K562 (cell line): ENCODE measurements around the gene ABI3BP. TPM values are rescaled to one million over a fixed set of nuclear protein-coding genes. Genes with fewer than 3 reads are reported as not detected.

Source experiments
- ATAC-seq: fragments of 200-7000 bp; cut with Tn5 transposase; 3 replicates; pipeline ENCODE4 v1.9.1; 2020; ENCODE audit warnings: moderate library complexity
- BruUV-seq: library from RNA; stranded (reverse); fragments of 400-500 nt; replicated peaks from 2 replicates; lab custom pipeline; 2021; lab: Mats Ljungman, UMichigan
- CTCF ChIA-PET: fragments of 300-600 bp; formaldehyde crosslinking; extraction: SDS; loops from one replicate; lab custom pipeline; 2021; ENCODE audit warnings: low intra/inter-chr PET ratio; lab: Yijun Ruan, JAX
- POLR2A ChIA-PET: fragments of 300-600, 350-650 bp; sonication (Branson Sonifier 250); formaldehyde crosslinking; extraction: SDS; loops from one replicate; lab custom pipeline; 2021; ENCODE audit warnings: antibody characterized with exemption, inconsistent platforms; lab: Yijun Ruan, JAX
- DNase-seq, 4 experiments: peaks; one replicate each; pipeline versions ENCODE4 v3.0.0 to v3.0.0-alpha.2; 2011 to 2018; ENCODE audit warnings: low spot score in 3 of 4, mixed read lengths in 3 of 4; ENCODE audit errors: extremely low read depth in 1 of 4
- FAIRE-seq: peaks from 2 replicates; lab custom pipeline; 2011; peaks lifted over from hg19 to GRCh38; lab: Jason Lieb, UNC
- H2AFZ ChIP-seq: 2 replicates; pipeline ENCODE4 v1.6.0; 2011; ENCODE audit warnings: low read depth, low read length, control low read depth, inconsistent platforms
- H3K27ac ChIP-seq: fragments of 200-600 bp; 3 replicates; pipeline ENCODE4 v1.8.0; 2011; ENCODE audit warnings: low read depth, mild to moderate bottlenecking, control low read depth, inconsistent platforms, low read length, moderate library complexity, mixed read lengths; ENCODE audit errors: extremely low read depth
- H3K27me3 ChIP-seq, 2 experiments: fragments of 300-600 bp in 1 of 2; 2 replicates in 1 of 2; 3 replicates in 1 of 2; pipeline versions ENCODE4 v1.6.0 to v1.8.0; 2011; ENCODE audit warnings: inconsistent platforms in 2 of 2, low read length in 2 of 2, mild to moderate bottlenecking in 1 of 2, mixed read lengths in 1 of 2, moderate library complexity in 1 of 2; ENCODE audit not compliant: control insufficient read depth in 2 of 2, insufficient read depth in 2 of 2
- H3K36me3 ChIP-seq: fragments of 300-600 bp; 3 replicates; pipeline ENCODE4 v1.8.0; 2011; ENCODE audit warnings: mild to moderate bottlenecking, low read length, inconsistent platforms; ENCODE audit not compliant: control insufficient read depth, insufficient read depth
- H3K4me1 ChIP-seq, 2 experiments: fragments of 200-600 bp in 1 of 2; replicated peaks in 1 of 2; 2 replicates in 1 of 2; 3 replicates in 1 of 2; pipeline versions ENCODE4 v1.5.1 to v1.8.0; 2011; ENCODE audit warnings: inconsistent platforms in 2 of 2, low read length in 2 of 2, mild to moderate bottlenecking in 1 of 2, mixed read lengths in 1 of 2, moderate library complexity in 1 of 2; ENCODE audit not compliant: control insufficient read depth in 2 of 2, insufficient read depth in 2 of 2
- H3K4me2 ChIP-seq: 2 replicates; pipeline ENCODE4 v1.6.1; 2011; ENCODE audit warnings: low read length, control low read depth, inconsistent platforms, mixed read lengths; ENCODE audit not compliant: insufficient read depth
- H3K4me3 ChIP-seq: fragments of 200-600 bp; sonication (generic), shearing (Covaris generic); 2 replicates; pipeline ENCODE4 v1.5.1; 2016; ENCODE audit warnings: control low read depth, inconsistent platforms
- H3K79me2 ChIP-seq: fragments of 200-600 bp; 3 replicates; pipeline ENCODE4 v1.8.0; 2011; ENCODE audit warnings: low read length, inconsistent platforms; ENCODE audit not compliant: control insufficient read depth, insufficient read depth
- H3K9ac ChIP-seq, 2 experiments: 2 replicates each; pipeline versions ENCODE4 v1.6.0 to v1.6.1; 2011; ENCODE audit warnings: low read depth in 2 of 2, low read length in 2 of 2, control low read depth in 1 of 2, inconsistent platforms in 1 of 2, mild to moderate bottlenecking in 1 of 2, mixed read lengths in 1 of 2; ENCODE audit not compliant: insufficient read depth in 1 of 2
- H3K9me1 ChIP-seq: one replicate; pipeline ENCODE4 v1.6.0; 2011; ENCODE audit warnings: inconsistent platforms, mild to moderate bottlenecking, low read length, moderate library complexity; ENCODE audit not compliant: control insufficient read depth, insufficient read depth
- H3K9me3 ChIP-seq: replicated peaks from 2 replicates; pipeline ENCODE4 v1.5.1; 2011; ENCODE audit warnings: low read depth, low read length, inconsistent platforms; ENCODE audit not compliant: control insufficient read depth, insufficient read depth
- H4K20me1 ChIP-seq: replicated peaks from 2 replicates; pipeline ENCODE4 v1.6.1; 2011; ENCODE audit warnings: low read length, inconsistent platforms, mixed read lengths; ENCODE audit not compliant: control insufficient read depth, insufficient read depth
- BRD4 ChIP-seq: fragments of 200-600 bp; sonication (generic); IDR thresholded peaks from 2 replicates; pipeline ENCODE4 v1.6.1; 2017; ENCODE audit warnings: inconsistent platforms
- MBD2 ChIP-seq: sonication (generic); IDR thresholded peaks from 2 replicates; pipeline ENCODE4 v1.6.1; 2016; ENCODE audit warnings: low read depth, borderline replicate concordance
- MYNN ChIP-seq, 2 experiments: sonication (generic); formaldehyde crosslinking in 1 of 2; IDR thresholded peaks; 2 replicates each; pipeline versions ENCODE4 v1.5.0 to v1.6.1; 2016 to 2020; ENCODE audit warnings: antibody characterized with exemption in 1 of 2, missing genetic modification reagents in 1 of 2
- NR0B1 ChIP-seq: fragments of 450-650 bp; IDR thresholded peaks from one replicate; pipeline ENCODE4 v1.6.1; 2018; ENCODE audit warnings: mild to moderate bottlenecking, moderate library complexity; ENCODE audit not compliant: partially characterized antibody
- PCBP2 ChIP-seq: fragments of 200-400 bp; formaldehyde crosslinking; IDR thresholded peaks from 2 replicates; pipeline ENCODE4 v1.6.1; 2018; ENCODE audit warnings: low read length, low read depth, mild to moderate bottlenecking, moderate library complexity; ENCODE audit not compliant: poor library complexity, severe bottlenecking
- POLR2B ChIP-seq: fragments of 450-650 bp; IDR thresholded peaks from 2 replicates; pipeline ENCODE4 v1.6.1; 2018; ENCODE audit warnings: low read depth; ENCODE audit not compliant: partially characterized antibody
- RFX1 ChIP-seq: fragments of 450-650 bp; IDR thresholded peaks from 2 replicates; pipeline ENCODE4 v1.6.1; 2016; ENCODE audit warnings: mild to moderate bottlenecking, moderate library complexity
- SRSF3 ChIP-seq: fragments of 200-400 bp; formaldehyde crosslinking; IDR thresholded peaks from 2 replicates; pipeline ENCODE4 v1.6.1; 2016; ENCODE audit warnings: mild to moderate bottlenecking, low read length, moderate library complexity; ENCODE audit not compliant: insufficient read depth
- SRSF7 ChIP-seq: fragments of 200-400 bp; formaldehyde crosslinking; optimal IDR thresholded peaks from 2 replicates; pipeline ENCODE3; 2017; ENCODE audit warnings: mild to moderate bottlenecking, low read depth, low read length
- THRAP3 ChIP-seq: fragments of 450-650 bp; IDR thresholded peaks from 2 replicates; pipeline ENCODE4 v1.6.1; 2016; ENCODE audit warnings: mild to moderate bottlenecking, inconsistent platforms, borderline replicate concordance
- XRCC3 ChIP-seq: fragments of 450-650 bp; IDR thresholded peaks from 2 replicates; pipeline ENCODE4 v1.6.1; 2017; ENCODE audit warnings: mild to moderate bottlenecking, moderate library complexity
- XRCC5 ChIP-seq: fragments of 200-400 bp; formaldehyde crosslinking; IDR thresholded peaks from 2 replicates; pipeline ENCODE4 v1.6.1; 2017; ENCODE audit warnings: low read depth, mild to moderate bottlenecking, low read length
- ZNF408 ChIP-seq: fragments of 250-450 bp; sonication (Bioruptor Pico); IDR thresholded peaks from 2 replicates; pipeline ENCODE4 v1.4.0; 2020; ENCODE audit warnings: low read depth, mild to moderate bottlenecking, moderate library complexity
- WGBS: fragments of 100-300 bp; shearing (Covaris generic); methylation state at CpG from one replicate; pipeline ENCODE4 v1.1.6; 2016; ENCODE audit warnings: low coverage, mixed read lengths; ENCODE audit not compliant: insufficient coverage; ENCODE audit errors: missing lambda C conversion rate; 5-methylcytosine and 5-hydroxymethylcytosine counted together
- in situ Hi-C: fragments of 300-500 bp; cut with MboI; formaldehyde crosslinking; loops from 4 replicates; pipeline ENCODE4 v1.15.0; 2018; ENCODE audit warnings: inconsistent platforms, mixed read lengths
- intact Hi-C: fragments of 100-400 bp; cut with micrococcal nuclease; formaldehyde crosslinking; loops from 2 replicates; pipeline ENCODE4 v1.14.2; 2022
- polyA plus RNA-seq, 8 experiments: library from polyadenylated mRNA; depleted of rRNA in 4 of 8; stranded (reverse) in 5 of 8; unstranded in 3 of 8; fragments of >200 nt; fragmentation: Nextera tagmentation in 2 of 8; fragmentation: Illumina TruSeq in 1 of 8; extraction: Ambion mirVana in 2 of 8; extraction: Trizol in 1 of 8; gene quantifications; 2 replicates each; pipeline versions ENCODE4 v1.2.1 to v1.2.3, GENCODE V29; 2011 to 2014; ENCODE audit warnings: inconsistent platforms in 1 of 8, missing spikeins in 1 of 8
- total RNA-seq, 7 experiments: library from RNA; depleted of rRNA in 6 of 7; stranded (reverse); fragments of >200 nt in 6 of 7; fragmentation: Illumina TruSeq in 2 of 7; extraction: Trizol in 2 of 7; gene quantifications; 2 replicates each; pipeline versions ENCODE4 v1.2.1 to v1.2.3, GENCODE V29; 2011 to 2021; ENCODE audit warnings: low replicate concordance in 1 of 7
- TF ChIP-seq, protein P1 (sequence below): fragments of 250-450 bp; sonication (Bioruptor Pico); IDR thresholded peaks from 2 replicates; pipeline ENCODE4 v1.5.0; 2022; ENCODE audit warnings: mild to moderate bottlenecking

The ABI3BP gene
- total and polyA plus RNA-seq, 9 of the 15 experiments (the other 6 are each of a cell fraction or from before 2014, with no cell fraction given) = 0.01 to 0.24 (median 0.06) TPM; not detected in 5

DNA sequence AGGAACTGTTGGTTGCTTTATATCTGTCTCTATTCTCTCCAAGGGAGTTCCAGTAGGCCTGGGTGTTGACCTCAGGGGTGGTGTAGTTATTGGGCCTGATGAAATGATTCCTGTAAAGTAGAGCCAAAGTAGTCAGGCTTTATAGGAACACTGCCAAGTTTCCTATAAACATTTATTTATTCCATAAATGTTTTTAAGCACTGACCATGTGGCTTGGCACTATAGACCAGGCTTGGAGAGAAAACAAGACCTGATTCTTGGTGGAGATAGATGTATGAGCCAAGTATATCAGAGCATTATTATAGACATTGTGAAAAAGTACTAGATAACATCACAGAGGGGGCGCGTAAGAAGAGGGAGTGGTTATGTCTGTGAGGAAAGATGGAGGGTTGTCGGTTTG lies 218.0 kb downstream of the ABI3BP start:
- H3K9me3 ChIP-seq = no peaks in the 10 kb centered on the region
- ChIA-PET CTCF (no interaction called here), POLR2A (no interaction called here)
- WGBS = 26% methylated on average over 3 of the region's 3 CpGs
- ATAC-seq (no peak), FAIRE-seq (no peak), DNase-seq (no peak)
- no peak overlapping the region for H3K4me2 ChIP-seq
- BruUV-seq = no TSS peak
- H3K9me1 ChIP-seq = no peaks in the 10 kb centered on the region
- H3K79me2 ChIP-seq = no peaks in the 10 kb centered on the region
- no peak overlapping the region for H3K27ac ChIP-seq
- no peak for TF ChIP-seq SRSF3
- no peak overlapping the region for H2AFZ ChIP-seq
- H3K9ac ChIP-seq = no peak overlapping the region
- no peaks in the 10 kb centered on the region for H3K27me3 ChIP-seq
- no peak overlapping the region for H3K4me3 ChIP-seq
- H3K36me3 ChIP-seq = no peaks in the 10 kb centered on the region
- H4K20me1 ChIP-seq = no peaks in the 10 kb centered on the region
- intact Hi-C loops = no loop called here
- in situ Hi-C loops = no loop called here
- no peaks in the 10 kb centered on the region for H3K4me1 ChIP-seq

DNA sequence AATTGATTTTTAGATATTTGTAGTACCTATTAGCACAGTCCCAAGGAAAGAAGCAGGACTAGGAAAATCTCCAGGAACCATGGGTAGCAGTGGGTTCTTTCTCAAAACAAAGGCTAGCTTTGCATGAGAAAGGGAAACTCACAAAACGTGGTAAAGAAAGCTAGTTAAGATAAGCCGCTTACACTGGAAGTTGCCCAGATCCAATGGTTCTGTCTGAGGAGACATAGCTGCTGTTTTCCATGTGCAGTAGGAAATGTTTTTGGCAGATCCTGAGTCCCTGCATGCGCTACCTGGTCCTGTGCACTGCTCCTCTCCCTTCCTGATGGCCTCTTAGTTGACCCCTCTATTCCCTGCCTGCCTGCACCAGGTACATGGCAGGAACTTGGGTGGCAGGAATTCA lies 223.5 kb downstream of the ABI3BP start:
- Histone ChIP-seq H3K9me1 (no peaks in the 10 kb centered on the region), H2AFZ (no peak overlapping the region), H3K9me3 (no peaks in the 10 kb centered on the region), H3K4me2 (no peak overlapping the region), H4K20me1 (no peaks in the 10 kb centered on the region), H3K4me1 (no peaks in the 10 kb centered on the region), H3K36me3 (no peaks in the 10 kb centered on the region), H3K27me3 (no peaks in the 10 kb centered on the region), H3K9ac (no peak overlapping the region), H3K27ac (no peak overlapping the region), H3K4me3 (no peak overlapping the region), H3K79me2 (no peaks in the 10 kb centered on the region)
- FAIRE-seq (no peak), ATAC-seq (no peak), DNase-seq (no peak)
- ChIA-PET POLR2A (interaction anchor here (0.6 to 1.1 kb wide), 3 partner anchors 10 to 1399 kb away, joined by 3 read pairs; no protein-coding TSS in a partner anchor), CTCF (no interaction called here)
- WGBS = 25% methylated on average over 2 of the region's 3 CpGs
- no TSS peak for BruUV-seq
- intact Hi-C loops = no loop called here
- in situ Hi-C loops = no loop called here
- TF ChIP-seq, protein P1, sequence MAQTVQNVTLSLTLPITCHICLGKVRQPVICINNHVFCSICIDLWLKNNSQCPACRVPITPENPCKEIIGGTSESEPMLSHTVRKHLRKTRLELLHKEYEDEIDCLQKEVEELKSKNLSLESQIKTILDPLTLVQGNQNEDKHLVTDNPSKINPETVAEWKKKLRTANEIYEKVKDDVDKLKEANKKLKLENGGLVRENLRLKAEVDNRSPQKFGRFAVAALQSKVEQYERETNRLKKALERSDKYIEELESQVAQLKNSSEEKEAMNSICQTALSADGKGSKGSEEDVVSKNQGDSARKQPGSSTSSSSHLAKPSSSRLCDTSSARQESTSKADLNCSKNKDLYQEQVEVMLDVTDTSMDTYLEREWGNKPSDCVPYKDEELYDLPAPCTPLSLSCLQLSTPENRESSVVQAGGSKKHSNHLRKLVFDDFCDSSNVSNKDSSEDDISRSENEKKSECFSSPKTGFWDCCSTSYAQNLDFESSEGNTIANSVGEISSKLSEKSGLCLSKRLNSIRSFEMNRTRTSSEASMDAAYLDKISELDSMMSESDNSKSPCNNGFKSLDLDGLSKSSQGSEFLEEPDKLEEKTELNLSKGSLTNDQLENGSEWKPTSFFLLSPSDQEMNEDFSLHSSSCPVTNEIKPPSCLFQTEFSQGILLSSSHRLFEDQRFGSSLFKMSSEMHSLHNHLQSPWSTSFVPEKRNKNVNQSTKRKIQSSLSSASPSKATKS (CRISPR knock-in tag) = no peak
- no peak for TF ChIP-seq ZNF408 (CRISPR knock-in tag)
- no peak for TF ChIP-seq XRCC3
- TF ChIP-seq THRAP3 = no peak
- no peak for TF ChIP-seq BRD4
- TF ChIP-seq RFX1 = no peak
- no peak for TF ChIP-seq MBD2
- no peak for TF ChIP-seq SRSF7
- no peak for TF ChIP-seq POLR2B
- no peak for TF ChIP-seq NR0B1
- no peak for TF ChIP-seq PCBP2
- no peak for TF ChIP-seq XRCC5
- no peak for TF ChIP-seq MYNN (IDR thresholded peaks at IDR 0.05)
- TF ChIP-seq MYNN (CRISPR knock-in tag; IDR thresholded peaks at IDR 0.05) = no peak
